ENCODE results near the gene ZMYND8. TPM values are rescaled to one million over a fixed set of nuclear protein-coding genes. Genes with fewer than 3 reads are reported as not detected.
A peak's percentile ranks its signal among the peaks of the same experiment; 100 is the strongest.

ZMYND8 gene
- total and polyA plus RNA-seq, 4 donors: 4.5 to 27.4 (median 14.1) TPM

GRCh38 chr20:47319517-47320252 lies 36.8 kb downstream of the ZMYND8 start:
- Histone ChIP-seq H3K4me1 (ENCODE audit: control insufficient read depth in 1 of 2, insufficient read depth in 2 of 2, low read length in 2 of 2) (no peaks in the 10 kb centered on the region), H3K9me3 (ENCODE audit: control insufficient read depth, low read length) (no peaks in the 10 kb centered on the region), H3K4me3 (ENCODE audit: low read length in 2 of 2) (no peak overlapping the region), H3K36me3 (ENCODE audit: control insufficient read depth in 1 of 2, insufficient read depth in 2 of 2, low read length in 1 of 2) (no peaks in the 10 kb centered on the region), H3K27ac (ENCODE audit: low read depth in 1 of 2, low read length in 2 of 2) (peak overlapping the region; percentile 99), H3K27me3 (ENCODE audit: control insufficient read depth in 1 of 2, insufficient read depth in 2 of 2, low read length in 1 of 2) (no peaks in the 10 kb centered on the region)
- peak; percentile 33 for ATAC-seq (ENCODE audit: low FRiP score)
- intact Hi-C loops (cut with DNase I): loop anchor here (2.0 to 5.0 kb wide), 3 partner anchors 38 to 47 kb away; partner anchors contain the start of gene ZMYND8 (in 1 of the 2)
- peak in 1 of 2 donors; percentile 63 for DNase-seq
- WGBS, 2 donors: 11 to 12% methylated on average over 17 of the region's 17 CpGs

- ATAC-seq (ENCODE audit: low FRiP score): peak; percentile 70
- Histone ChIP-seq H3K27me3 (ENCODE audit: control insufficient read depth in 1 of 2, insufficient read depth in 2 of 2, low read length in 1 of 2) (no peaks in the 10 kb centered on the region), H3K4me1 (ENCODE audit: control insufficient read depth in 1 of 2, insufficient read depth in 2 of 2, low read length in 2 of 2) (no peaks in the 10 kb centered on the region), H3K27ac (ENCODE audit: low read depth in 1 of 2, low read length in 2 of 2) (peak overlapping the region; percentile 99), H3K36me3 (ENCODE audit: control insufficient read depth in 1 of 2, insufficient read depth in 2 of 2, low read length in 1 of 2) (no peaks in the 10 kb centered on the region), H3K4me3 (ENCODE audit: low read length in 2 of 2) (no peak overlapping the region), H3K9me3 (ENCODE audit: control insufficient read depth, low read length) (no peaks in the 10 kb centered on the region)
- DNase-seq: peak; percentile 75 to 88
- intact Hi-C loops (cut with DNase I): loop anchor here (2.0 to 5.0 kb wide), 3 partner anchors 38 to 47 kb away; partner anchors contain the start of gene ZMYND8 (in 1 of the 2)
- 12 to 17% methylated on average over 28 of the region's 28 CpGs for WGBS, 2 donors
These were observed 37.6 kb downstream of the ZMYND8 start for GRCh38 chr20:47318586-47319516.

- no peak overlapping the region for H3K4me3 ChIP-seq (ENCODE audit: low read length in 2 of 2)
- intact Hi-C loops (cut with DNase I): loop anchor here (2.0 to 5.0 kb wide), 3 partner anchors 39 to 46 kb away; partner anchors contain the start of gene ZMYND8 (in 1 of the 2)
These were observed 38.4 kb downstream of the ZMYND8 start for GRCh38 chr20:47318027-47318585.

GRCh38 chr20:47317127-47317895 lies 39.2 kb downstream of the ZMYND8 start:
- Histone ChIP-seq H3K27ac (ENCODE audit: low read depth in 1 of 2, low read length in 2 of 2) (peak overlapping the region; percentile 99), H3K36me3 (ENCODE audit: control insufficient read depth in 1 of 2, insufficient read depth in 2 of 2, low read length in 1 of 2) (no peaks in the 10 kb centered on the region), H3K4me3 (ENCODE audit: low read length in 2 of 2) (no peak overlapping the region), H3K9me3 (ENCODE audit: control insufficient read depth, low read length) (no peaks in the 10 kb centered on the region), H3K4me1 (ENCODE audit: control insufficient read depth in 1 of 2, insufficient read depth in 2 of 2, low read length in 2 of 2) (no peaks in the 10 kb centered on the region), H3K27me3 (ENCODE audit: control insufficient read depth in 1 of 2, insufficient read depth in 2 of 2, low read length in 1 of 2) (no peaks in the 10 kb centered on the region)
- 27 to 31% methylated on average over 13 of the region's 13 CpGs for WGBS, 2 donors
- DNase-seq: peak; percentile 91 to 95
- ATAC-seq (ENCODE audit: low FRiP score): peak; percentile 75
- intact Hi-C loops (cut with DNase I): loop anchor here (2.0 to 5.0 kb wide), 3 partner anchors 40 to 45 kb away; partner anchors contain the start of gene ZMYND8 (in 1 of the 2)

More at GRCh38 chr20:47318027-47318585, 38.4 kb downstream of the ZMYND8 start:
- ATAC-seq (ENCODE audit: low FRiP score): peak; percentile 55
- Histone ChIP-seq H3K27me3 (ENCODE audit: control insufficient read depth in 1 of 2, insufficient read depth in 2 of 2, low read length in 1 of 2) (no peaks in the 10 kb centered on the region), H3K36me3 (ENCODE audit: control insufficient read depth in 1 of 2, insufficient read depth in 2 of 2, low read length in 1 of 2) (no peaks in the 10 kb centered on the region), H3K27ac (ENCODE audit: low read depth in 1 of 2, low read length in 2 of 2) (peak overlapping the region; percentile 99), H3K4me1 (ENCODE audit: control insufficient read depth in 1 of 2, insufficient read depth in 2 of 2, low read length in 2 of 2) (no peaks in the 10 kb centered on the region), H3K9me3 (ENCODE audit: control insufficient read depth, low read length) (no peaks in the 10 kb centered on the region)
- DNase-seq: peak; percentile 38 to 54
- 21 to 34% methylated on average over 7 of the region's 7 CpGs for WGBS, 2 donors

GRCh38 chr20:47316776-47317126 lies 39.7 kb downstream of the ZMYND8 start:
- intact Hi-C loops (cut with DNase I): loop anchor here (2.0 to 5.0 kb wide), 3 partner anchors 41 to 44 kb away; partner anchors contain the start of gene ZMYND8 (in 1 of the 2)
- peak in 1 of 2 donors; percentile 70 for DNase-seq
- 80 to 90% methylated on average over 2 to 3 of the region's 3 CpGs for WGBS, 2 donors
- Histone ChIP-seq H3K27me3 (ENCODE audit: control insufficient read depth in 1 of 2, insufficient read depth in 2 of 2, low read length in 1 of 2) (no peaks in the 10 kb centered on the region), H3K4me1 (ENCODE audit: control insufficient read depth in 1 of 2, insufficient read depth in 2 of 2, low read length in 2 of 2) (no peaks in the 10 kb centered on the region), H3K4me3 (ENCODE audit: low read length in 2 of 2) (no peak overlapping the region), H3K27ac (ENCODE audit: low read depth in 1 of 2, low read length in 2 of 2) (peak overlapping the region; percentile 99), H3K9me3 (ENCODE audit: control insufficient read depth, low read length) (no peaks in the 10 kb centered on the region), H3K36me3 (ENCODE audit: control insufficient read depth in 1 of 2, insufficient read depth in 2 of 2, low read length in 1 of 2) (no peaks in the 10 kb centered on the region)
- ATAC-seq (ENCODE audit: low FRiP score): no peak

- DNase-seq (peak; percentile 54 to 82), ATAC-seq (ENCODE audit: low FRiP score) (no peak)
- H3K4me1 ChIP-seq (ENCODE audit: control insufficient read depth in 1 of 2, insufficient read depth in 2 of 2, low read length in 2 of 2): no peaks in the 10 kb centered on the region
- intact Hi-C loops (cut with DNase I): loop anchor here (2.0 to 5.0 kb wide), 3 partner anchors 42 to 43 kb away; partner anchors contain the start of gene ZMYND8 (in 1 of the 2)
- 31 to 34% methylated on average over 10 of the region's 10 CpGs for WGBS, 2 donors
- no peaks in the 10 kb centered on the region for H3K9me3 ChIP-seq (ENCODE audit: control insufficient read depth, low read length)
- no peaks in the 10 kb centered on the region for H3K27me3 ChIP-seq (ENCODE audit: control insufficient read depth in 1 of 2, insufficient read depth in 2 of 2, low read length in 1 of 2)
- H3K4me3 ChIP-seq (ENCODE audit: low read length in 2 of 2): no peak overlapping the region
- peak overlapping the region; percentile 20 to 69 for H3K27ac ChIP-seq (ENCODE audit: low read depth in 1 of 2, low read length in 2 of 2)
- H3K36me3 ChIP-seq (ENCODE audit: control insufficient read depth in 1 of 2, insufficient read depth in 2 of 2, low read length in 1 of 2): no peaks in the 10 kb centered on the region
These were observed 41.0 kb downstream of the ZMYND8 start for GRCh38 chr20:47315339-47316056.

GRCh38 chr20:47314647-47315338 lies 41.7 kb downstream of the ZMYND8 start:
- no peak overlapping the region for H3K4me3 ChIP-seq (ENCODE audit: low read length in 2 of 2)
- H3K27me3 ChIP-seq (ENCODE audit: control insufficient read depth in 1 of 2, insufficient read depth in 2 of 2, low read length in 1 of 2): no peaks in the 10 kb centered on the region
- DNase-seq (peak in 1 of 2 donors; percentile 21), ATAC-seq (ENCODE audit: low FRiP score) (no peak)
- no peaks in the 10 kb centered on the region for H3K9me3 ChIP-seq (ENCODE audit: control insufficient read depth, low read length)
- whole genome bisulfite sequencing, 2 donors: 97 to 99% methylated on average over 3 of the region's 3 CpGs
- peaks cover 0 to 2% of the 10 kb centered on the region in 2 donors for H3K4me1 ChIP-seq (ENCODE audit: control insufficient read depth in 1 of 2, insufficient read depth in 2 of 2, low read length in 2 of 2)
- peak overlapping the region; percentile 20 to 69 for H3K27ac ChIP-seq (ENCODE audit: low read depth in 1 of 2, low read length in 2 of 2)
- H3K36me3 ChIP-seq (ENCODE audit: control insufficient read depth in 1 of 2, insufficient read depth in 2 of 2, low read length in 1 of 2): no peaks in the 10 kb centered on the region
- intact Hi-C loops (cut with DNase I): loop anchor here in 1 of 2 donors (5.0 kb wide), 2 partner anchors 42 to 43 kb away; partner anchors contain the start of gene ZMYND8

Data from aorta (tissue), 5 donors.